ENCODE measurements around the gene SLC39A8.
"Not testable (repeated sequence)": the region's sequence is repeated elsewhere in the genome, so short reads cannot be mapped to it uniquely, and the experiment has no call there.

DNA sequence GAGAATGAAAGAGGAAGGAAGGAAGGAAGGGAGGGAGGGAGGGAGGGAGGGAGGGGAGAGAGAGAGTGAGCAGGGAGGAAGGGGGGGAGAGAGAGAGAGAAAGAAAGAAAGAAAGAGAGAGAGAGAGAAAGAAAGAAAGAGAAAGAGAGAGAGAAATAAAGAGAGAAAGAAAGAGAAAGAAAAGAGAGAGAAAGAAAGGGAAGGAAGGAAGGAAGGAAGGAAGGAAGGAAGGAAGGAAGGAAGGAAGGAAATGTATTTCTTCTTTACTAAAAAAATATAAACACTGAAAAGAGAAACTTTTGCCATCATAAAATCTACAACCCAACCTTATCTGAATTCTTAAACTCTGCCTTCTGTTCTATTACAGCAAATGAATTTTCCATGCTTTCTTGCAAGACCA lies 12.4 kb upstream of the SLC39A8 start:
- TF ChIP-seq, protein P1, sequence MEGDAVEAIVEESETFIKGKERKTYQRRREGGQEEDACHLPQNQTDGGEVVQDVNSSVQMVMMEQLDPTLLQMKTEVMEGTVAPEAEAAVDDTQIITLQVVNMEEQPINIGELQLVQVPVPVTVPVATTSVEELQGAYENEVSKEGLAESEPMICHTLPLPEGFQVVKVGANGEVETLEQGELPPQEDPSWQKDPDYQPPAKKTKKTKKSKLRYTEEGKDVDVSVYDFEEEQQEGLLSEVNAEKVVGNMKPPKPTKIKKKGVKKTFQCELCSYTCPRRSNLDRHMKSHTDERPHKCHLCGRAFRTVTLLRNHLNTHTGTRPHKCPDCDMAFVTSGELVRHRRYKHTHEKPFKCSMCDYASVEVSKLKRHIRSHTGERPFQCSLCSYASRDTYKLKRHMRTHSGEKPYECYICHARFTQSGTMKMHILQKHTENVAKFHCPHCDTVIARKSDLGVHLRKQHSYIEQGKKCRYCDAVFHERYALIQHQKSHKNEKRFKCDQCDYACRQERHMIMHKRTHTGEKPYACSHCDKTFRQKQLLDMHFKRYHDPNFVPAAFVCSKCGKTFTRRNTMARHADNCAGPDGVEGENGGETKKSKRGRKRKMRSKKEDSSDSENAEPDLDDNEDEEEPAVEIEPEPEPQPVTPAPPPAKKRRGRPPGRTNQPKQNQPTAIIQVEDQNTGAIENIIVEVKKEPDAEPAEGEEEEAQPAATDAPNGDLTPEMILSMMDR (IDR thresholded peaks at IDR 0.05) = not testable (repeated sequence)
- TF ChIP-seq POLR2A (IDR thresholded peaks at IDR 0.05) = not testable (repeated sequence)

Data from right lobe of liver (tissue), 4 donors.